Fibroblast of villous mesenchyme (primary cell): ENCODE measurements around the gene ICAM3. TPM values are rescaled to one million over a fixed set of nuclear protein-coding genes. Genes with fewer than 3 reads are reported as not detected.
A peak's percentile ranks its signal among the peaks of the same experiment; 100 is the strongest.

ENCODE experiments used
- DNase-seq: peaks from one replicate; pipeline ENCODE4 v3.0.0-alpha.2; 2010; ENCODE audit warnings: low read depth
- H3K4me3 ChIP-seq: 2 replicates; pipeline ENCODE4 v1.5.1; 2011; ENCODE audit warnings: low read depth, mild to moderate bottlenecking, low read length
- total RNA-seq: library from RNA; depleted of rRNA; stranded (reverse); fragments of >200 nt; gene quantifications from 2 replicates; pipeline ENCODE4 v1.2.3, GENCODE V29; 2012
- TF ChIP-seq, protein P1 (sequence below): IDR thresholded peaks from 2 replicates; pipeline ENCODE4 v1.5.1; 2012; ENCODE audit warnings: low read depth, mild to moderate bottlenecking, low read length; ENCODE audit not compliant: insufficient read depth

The ICAM3 gene
- total RNA-seq, 1 donor, result 4.3 TPM

DNA sequence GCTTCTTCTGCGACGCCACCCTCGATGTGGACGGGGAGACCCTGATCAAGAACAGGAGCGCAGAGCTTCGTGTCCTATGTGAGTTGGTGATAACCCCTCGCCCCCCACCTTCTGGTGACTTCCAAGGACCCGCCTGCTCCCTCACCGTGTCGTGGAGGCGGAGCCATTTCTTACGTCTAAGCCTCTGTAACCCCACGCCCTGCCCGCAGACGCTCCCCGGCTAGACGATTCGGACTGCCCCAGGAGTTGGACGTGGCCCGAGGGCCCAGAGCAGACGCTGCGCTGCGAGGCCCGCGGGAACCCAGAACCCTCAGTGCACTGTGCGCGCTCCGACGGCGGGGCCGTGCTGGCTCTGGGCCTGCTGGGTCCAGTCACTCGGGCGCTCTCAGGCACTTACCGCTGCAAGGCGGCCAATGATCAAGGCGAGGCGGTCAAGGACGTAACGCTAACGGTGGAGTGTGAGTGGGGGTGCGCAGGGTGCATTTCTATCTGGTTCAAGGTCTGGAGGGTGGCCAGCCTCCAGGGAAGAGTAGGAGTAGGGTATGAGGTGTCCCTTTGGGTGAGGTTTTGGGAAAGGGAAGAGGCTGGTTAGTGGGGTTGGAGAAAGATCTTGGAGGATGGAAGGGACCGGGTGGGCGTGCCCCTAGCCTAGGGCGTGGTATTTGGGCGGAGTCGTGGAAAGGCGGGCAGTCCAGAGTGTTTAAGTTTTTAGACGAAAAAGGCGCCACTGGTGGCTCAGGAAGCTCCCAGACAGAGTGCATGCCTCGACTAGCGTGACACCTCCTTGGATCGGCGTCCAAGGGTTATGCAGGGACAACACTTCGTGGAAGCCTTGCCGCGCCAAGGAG is 46.4 kb downstream of the ICAM3 start:
- DNase-seq, result peak; percentile 8
- peak overlapping the region; percentile 67 for H3K4me3 ChIP-seq
- TF ChIP-seq, protein P1, sequence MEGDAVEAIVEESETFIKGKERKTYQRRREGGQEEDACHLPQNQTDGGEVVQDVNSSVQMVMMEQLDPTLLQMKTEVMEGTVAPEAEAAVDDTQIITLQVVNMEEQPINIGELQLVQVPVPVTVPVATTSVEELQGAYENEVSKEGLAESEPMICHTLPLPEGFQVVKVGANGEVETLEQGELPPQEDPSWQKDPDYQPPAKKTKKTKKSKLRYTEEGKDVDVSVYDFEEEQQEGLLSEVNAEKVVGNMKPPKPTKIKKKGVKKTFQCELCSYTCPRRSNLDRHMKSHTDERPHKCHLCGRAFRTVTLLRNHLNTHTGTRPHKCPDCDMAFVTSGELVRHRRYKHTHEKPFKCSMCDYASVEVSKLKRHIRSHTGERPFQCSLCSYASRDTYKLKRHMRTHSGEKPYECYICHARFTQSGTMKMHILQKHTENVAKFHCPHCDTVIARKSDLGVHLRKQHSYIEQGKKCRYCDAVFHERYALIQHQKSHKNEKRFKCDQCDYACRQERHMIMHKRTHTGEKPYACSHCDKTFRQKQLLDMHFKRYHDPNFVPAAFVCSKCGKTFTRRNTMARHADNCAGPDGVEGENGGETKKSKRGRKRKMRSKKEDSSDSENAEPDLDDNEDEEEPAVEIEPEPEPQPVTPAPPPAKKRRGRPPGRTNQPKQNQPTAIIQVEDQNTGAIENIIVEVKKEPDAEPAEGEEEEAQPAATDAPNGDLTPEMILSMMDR, result no peak

DNA sequence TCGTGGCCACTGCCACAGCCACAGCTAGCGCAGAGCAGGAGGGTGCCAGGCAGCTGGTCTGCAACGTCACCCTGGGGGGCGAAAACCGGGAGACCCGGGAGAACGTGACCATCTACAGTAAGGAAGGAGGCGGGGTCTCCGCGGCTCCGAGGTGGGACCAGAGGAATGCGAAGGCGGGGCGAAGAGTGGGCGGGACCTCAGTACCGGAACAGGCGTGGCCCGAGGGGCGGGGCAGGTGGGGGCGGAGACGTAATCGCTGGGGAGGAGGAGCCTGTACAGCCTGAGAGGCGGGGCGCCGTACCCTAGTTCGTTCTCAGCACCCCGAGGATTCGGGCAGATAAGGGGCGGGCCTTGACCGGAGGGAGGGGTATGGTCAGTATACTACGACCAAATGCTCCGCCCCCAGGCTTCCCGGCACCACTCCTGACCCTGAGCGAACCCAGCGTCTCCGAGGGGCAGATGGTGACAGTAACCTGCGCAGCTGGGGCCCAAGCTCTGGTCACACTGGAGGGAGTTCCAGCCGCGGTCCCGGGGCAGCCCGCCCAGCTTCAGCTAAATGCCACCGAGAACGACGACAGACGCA is 47.1 kb downstream of the ICAM3 start:
- DNase-seq, result peak; percentile 86
- peak overlapping the region; percentile 67 for H3K4me3 ChIP-seq
- TF ChIP-seq, protein P1, result no peak

DNA sequence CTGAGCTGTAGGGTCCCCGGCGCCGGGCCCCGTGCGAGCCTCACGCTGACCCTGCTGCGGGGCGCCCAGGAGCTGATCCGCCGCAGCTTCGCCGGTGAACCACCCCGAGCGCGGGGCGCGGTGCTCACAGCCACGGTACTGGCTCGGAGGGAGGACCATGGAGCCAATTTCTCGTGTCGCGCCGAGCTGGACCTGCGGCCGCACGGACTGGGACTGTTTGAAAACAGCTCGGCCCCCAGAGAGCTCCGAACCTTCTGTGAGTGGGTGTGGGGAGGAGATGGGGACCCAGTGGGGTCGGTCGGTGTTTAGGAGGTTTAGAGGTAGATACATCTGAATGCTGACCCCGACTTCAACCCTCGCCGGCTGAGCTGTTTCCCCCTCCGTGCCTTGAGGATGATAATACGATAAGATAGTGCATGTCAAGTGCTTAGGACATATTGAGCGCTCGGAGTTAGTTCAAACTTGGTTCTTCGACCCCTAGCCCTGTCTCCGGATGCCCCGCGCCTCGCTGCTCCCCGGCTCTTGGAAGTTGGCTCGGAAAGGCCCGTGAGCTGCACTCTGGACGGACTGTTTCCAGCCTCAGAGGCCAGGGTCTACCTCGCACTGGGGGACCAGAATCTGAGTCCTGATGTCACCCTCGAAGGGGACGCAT is 47.7 kb downstream of the ICAM3 start:
- DNase-seq, result peak; percentile 4
- TF ChIP-seq, protein P1, result no peak
- peak overlapping the region; percentile 67 for H3K4me3 ChIP-seq

DNA sequence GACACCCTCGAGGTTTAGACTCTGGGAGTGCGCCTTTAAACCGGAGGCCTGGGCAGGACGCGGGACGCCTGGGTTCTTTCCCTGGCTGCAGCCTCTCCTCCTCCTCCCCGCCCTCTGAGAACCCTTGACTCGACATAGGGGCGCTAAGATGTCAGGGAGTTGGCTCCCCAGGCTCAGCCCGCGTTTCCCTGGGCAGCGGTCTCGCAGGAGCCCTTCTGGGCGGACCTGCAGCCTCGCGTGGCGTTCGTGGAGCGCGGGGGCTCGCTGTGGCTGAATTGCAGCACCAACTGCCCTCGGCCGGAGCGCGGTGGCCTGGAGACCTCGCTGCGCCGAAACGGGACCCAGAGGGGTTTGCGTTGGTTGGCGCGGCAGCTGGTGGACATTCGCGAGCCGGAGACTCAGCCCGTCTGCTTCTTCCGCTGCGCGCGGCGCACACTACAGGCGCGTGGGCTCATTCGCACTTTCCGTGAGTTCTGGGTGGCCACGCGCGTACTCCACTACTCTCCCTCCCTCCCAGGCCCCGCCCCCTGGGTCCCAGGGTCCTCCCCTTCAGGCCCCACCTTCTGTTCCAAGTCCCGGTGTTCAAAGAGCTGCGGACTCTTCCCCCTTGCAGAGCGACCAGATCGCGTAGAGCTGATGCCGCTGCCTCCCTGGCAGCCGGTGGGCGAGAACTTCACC is 48.4 kb downstream of the ICAM3 start:
- TF ChIP-seq, protein P1, result no peak
- DNase-seq, result peak; percentile 63
- peak overlapping the region; percentile 67 for H3K4me3 ChIP-seq

DNA sequence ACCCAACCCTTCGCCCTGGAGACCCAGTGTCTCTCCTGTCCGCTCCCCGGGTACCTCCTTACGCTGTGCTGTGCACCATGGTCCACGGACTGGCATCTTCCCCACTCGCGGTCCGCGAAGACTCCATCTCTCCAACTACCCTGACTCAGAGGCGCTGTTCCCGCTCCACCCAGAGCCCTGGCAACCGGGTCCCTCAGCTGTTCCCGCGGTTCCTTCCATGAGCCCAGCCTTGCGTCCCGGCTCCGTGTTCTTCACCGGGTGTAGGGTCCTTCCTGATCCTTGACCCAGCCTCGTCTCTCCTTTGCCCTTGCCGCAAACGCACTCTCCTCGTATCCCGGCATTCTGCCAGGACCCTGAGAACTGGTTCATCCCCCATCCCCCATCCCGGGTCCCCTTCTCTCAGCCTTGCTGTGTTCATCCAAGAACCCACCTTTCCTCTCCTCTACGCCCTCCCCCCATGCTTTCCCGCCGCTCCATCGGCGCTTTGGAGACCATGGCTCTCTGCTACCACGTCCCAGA is 49.0 kb downstream of the ICAM3 start:
- peak; percentile 10 for DNase-seq

More for the DNA sequence above, 49.0 kb downstream of the ICAM3 start:
- peak overlapping the region; percentile 67 for H3K4me3 ChIP-seq
- TF ChIP-seq, protein P1, result no peak
